Gastroesophageal sphincter (tissue), 4 donors: ENCODE results near the gene ABHD5. TPM values are rescaled to one million over a fixed set of nuclear protein-coding genes. Genes with fewer than 3 reads are reported as not detected.

Source experiments
- ATAC-seq: fragments of 150-250 bp; one replicate; pipeline ENCODE4 v1.9.1; 2016; ENCODE audit warnings: mild to moderate bottlenecking, moderate library complexity
- H3K27ac ChIP-seq, 4 donors: fragments of 200-600 bp; sonication (generic) in 3 of 4; 1 replicate in 3 of 4; 2 replicates in 1 of 4; pipeline ENCODE4 v1.5.1; 2016 to 2019
- H3K27me3 ChIP-seq: fragments of 200-600 bp; sonication (generic); one replicate; pipeline ENCODE4 v1.5.1; 2019
- H3K36me3 ChIP-seq, 2 donors: fragments of 200-600 bp; sonication (generic); one replicate each; pipeline ENCODE4 v1.5.1; 2019; ENCODE audit warnings: control low read depth in 1 of 2
- H3K4me1 ChIP-seq, 3 donors: fragments of 200-600 bp; sonication (generic); 1 replicate in 2 of 3; 2 replicates in 1 of 3; pipeline ENCODE4 v1.5.1; 2016 to 2019; ENCODE audit warnings: control low read depth in 2 of 3
- H3K4me3 ChIP-seq, 2 donors: fragments of 200-600 bp; sonication (generic); one replicate each; pipeline ENCODE4 v1.5.1; 2019; ENCODE audit warnings: mild to moderate bottlenecking in 1 of 2, moderate library complexity in 1 of 2
- H3K9me3 ChIP-seq, 3 donors: fragments of 200-600 bp; sonication (generic); one replicate each; pipeline ENCODE4 v1.5.1; 2017 to 2019; ENCODE audit warnings: control low read depth in 2 of 3
- EP300 ChIP-seq: sonication (generic); formaldehyde crosslinking; IDR thresholded peaks from one replicate; pipeline ENCODE4 v1.6.1; 2017; ENCODE audit warnings: antibody characterized with exemption, mild to moderate bottlenecking
- POLR2A ChIP-seq, 2 donors: fragments of 450-650 bp; IDR thresholded peaks; one replicate each; pipeline ENCODE4 v1.6.1; 2017; ENCODE audit warnings: antibody characterized with exemption in 2 of 2, mild to moderate bottlenecking in 2 of 2, moderate library complexity in 1 of 2
- POLR2AphosphoS5 ChIP-seq: sonication (generic); formaldehyde crosslinking; IDR thresholded peaks from one replicate; pipeline ENCODE4 v1.6.1; 2017; ENCODE audit warnings: antibody characterized with exemption
- WGBS, 2 donors: methylation state at CpG; one replicate each; pipeline ENCODE4 v1.1.5; 2018; ENCODE audit warnings: low coverage in 1 of 2; 5-methylcytosine and 5-hydroxymethylcytosine counted together
- total RNA-seq, 4 donors: library from RNA; depleted of rRNA; stranded (reverse); fragments of >200 nt; gene quantifications; one replicate each; pipeline ENCODE4 v1.1.0, GENCODE V29; 2016
- TF ChIP-seq, protein P1 (sequence below), 4 experiments: fragments of 200-600 bp in 2 of 4; fragments of 450-650 bp in 2 of 4; sonication (generic) in 1 of 4; IDR thresholded peaks; one replicate each; pipeline ENCODE4 v1.5.1; 2017 to 2019; ENCODE audit warnings: antibody characterized with exemption in 4 of 4, mild to moderate bottlenecking in 2 of 4, moderate library complexity in 2 of 4

ABHD5 gene
- total RNA-seq, 4 donors from 2014 or later: 26.1 to 53.2 (median 34.8) TPM

DNA sequence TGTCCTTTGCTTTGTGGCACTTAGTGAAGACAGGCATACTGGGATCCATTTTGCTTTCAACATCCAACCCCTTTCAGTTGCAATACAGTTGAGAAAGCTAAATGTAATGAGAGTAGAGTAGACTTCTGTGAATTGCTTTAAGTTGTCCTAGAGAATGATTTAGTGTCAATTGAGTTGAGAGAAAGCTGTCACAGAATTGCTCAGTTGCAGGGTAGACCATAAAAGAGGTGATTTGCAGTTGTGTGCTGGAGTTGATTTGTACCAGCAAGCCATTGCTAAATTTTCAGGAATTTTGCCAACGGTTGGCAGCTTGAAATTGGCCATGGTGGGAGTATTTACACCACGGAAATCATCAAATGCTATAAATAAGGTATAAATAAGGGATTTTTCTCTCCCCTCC lies 2.2 kb downstream of the ABHD5 start:
- Histone ChIP-seq H3K4me1 (peaks cover 5 to 60% (median 7%) of the 10 kb centered on the region in 3 donors), H3K27me3 (no peaks in the 10 kb centered on the region), H3K36me3 (no peaks in the 10 kb centered on the region), H3K4me3 (no peak overlapping the region), H3K27ac (no peak overlapping the region), H3K9me3 (no peaks in the 10 kb centered on the region)
- no peak for TF ChIP-seq EP300
- no peak for TF ChIP-seq POLR2AphosphoS5
- TF ChIP-seq, protein P1, sequence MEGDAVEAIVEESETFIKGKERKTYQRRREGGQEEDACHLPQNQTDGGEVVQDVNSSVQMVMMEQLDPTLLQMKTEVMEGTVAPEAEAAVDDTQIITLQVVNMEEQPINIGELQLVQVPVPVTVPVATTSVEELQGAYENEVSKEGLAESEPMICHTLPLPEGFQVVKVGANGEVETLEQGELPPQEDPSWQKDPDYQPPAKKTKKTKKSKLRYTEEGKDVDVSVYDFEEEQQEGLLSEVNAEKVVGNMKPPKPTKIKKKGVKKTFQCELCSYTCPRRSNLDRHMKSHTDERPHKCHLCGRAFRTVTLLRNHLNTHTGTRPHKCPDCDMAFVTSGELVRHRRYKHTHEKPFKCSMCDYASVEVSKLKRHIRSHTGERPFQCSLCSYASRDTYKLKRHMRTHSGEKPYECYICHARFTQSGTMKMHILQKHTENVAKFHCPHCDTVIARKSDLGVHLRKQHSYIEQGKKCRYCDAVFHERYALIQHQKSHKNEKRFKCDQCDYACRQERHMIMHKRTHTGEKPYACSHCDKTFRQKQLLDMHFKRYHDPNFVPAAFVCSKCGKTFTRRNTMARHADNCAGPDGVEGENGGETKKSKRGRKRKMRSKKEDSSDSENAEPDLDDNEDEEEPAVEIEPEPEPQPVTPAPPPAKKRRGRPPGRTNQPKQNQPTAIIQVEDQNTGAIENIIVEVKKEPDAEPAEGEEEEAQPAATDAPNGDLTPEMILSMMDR (IDR thresholded peaks at IDR 0.05): no peak
- TF ChIP-seq POLR2A (IDR thresholded peaks at IDR 0.05): no peak
- 35 to 36% methylated on average over 2 of the region's 2 CpGs for WGBS, 2 donors
- no peak for ATAC-seq

DNA sequence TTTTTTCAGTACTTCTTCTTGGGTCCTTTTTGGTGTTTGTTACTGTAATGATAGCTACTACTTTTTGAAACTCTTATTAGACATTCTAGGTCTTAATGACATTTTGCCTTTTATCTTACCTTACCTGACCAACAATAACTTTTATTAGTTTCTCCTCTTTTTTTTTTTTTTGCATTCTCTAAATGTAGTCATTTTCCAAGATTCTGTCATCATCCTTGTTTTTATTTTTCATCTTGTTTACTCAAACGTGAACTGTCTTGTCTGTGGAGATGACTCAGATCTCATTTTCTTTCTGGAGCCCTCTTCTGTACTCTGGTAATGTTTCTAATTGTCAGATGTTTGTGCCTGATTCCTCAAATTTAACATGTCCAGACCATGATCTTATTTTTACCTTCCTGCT lies 2.9 kb downstream of the ABHD5 start:
- TF ChIP-seq, protein P1 (IDR thresholded peaks at IDR 0.05): no peak
- no peak for TF ChIP-seq EP300
- no peak for TF ChIP-seq POLR2AphosphoS5
- TF ChIP-seq POLR2A (IDR thresholded peaks at IDR 0.05): no peak
- 33 to 64% methylated on average over 1 of the region's 1 CpG for WGBS, 2 donors
- Histone ChIP-seq H3K4me3 (no peak overlapping the region), H3K27ac (no peak overlapping the region), H3K4me1 (peaks cover 5 to 60% (median 7%) of the 10 kb centered on the region in 3 donors), H3K27me3 (no peaks in the 10 kb centered on the region), H3K36me3 (no peaks in the 10 kb centered on the region), H3K9me3 (no peaks in the 10 kb centered on the region)
- no peak for ATAC-seq

DNA sequence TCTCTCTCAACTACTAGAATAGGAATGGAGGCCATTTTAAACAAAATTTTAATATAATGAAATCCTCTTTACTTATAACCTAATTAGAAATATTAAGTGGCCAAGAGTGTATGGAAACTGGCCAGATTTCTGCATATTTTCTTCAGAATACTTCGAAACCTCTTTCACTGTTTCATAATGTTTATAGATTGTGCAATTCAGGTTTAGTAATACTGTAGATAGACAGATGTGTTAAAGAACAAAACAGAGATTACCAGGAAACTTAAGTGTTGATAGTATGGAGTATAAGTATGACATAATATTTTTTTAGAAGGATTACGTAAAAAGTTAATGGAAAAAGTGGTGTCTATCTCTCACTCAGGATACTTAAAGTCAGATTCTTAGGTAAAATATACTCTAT lies 4.7 kb downstream of the ABHD5 start:
- H3K36me3 ChIP-seq: peaks cover 0 to 11% of the 10 kb centered on the region in 2 donors
- H3K27me3 ChIP-seq: no peaks in the 10 kb centered on the region
- H3K9me3 ChIP-seq: no peaks in the 10 kb centered on the region
- peak overlapping the region in 3 of 4 donors; percentile 18 to 42 (median 27) for H3K27ac ChIP-seq
- peak; percentile 26 for ATAC-seq
- H3K4me3 ChIP-seq: no peak overlapping the region
- peaks cover under 1 to 51% (median 7%) of the 10 kb centered on the region in 3 donors for H3K4me1 ChIP-seq
- TF ChIP-seq POLR2AphosphoS5: peak; percentile 80
- TF ChIP-seq, protein P1 (IDR thresholded peaks at IDR 0.05): no peak
- WGBS, 2 donors: 25 to 47% methylated on average over 2 of the region's 2 CpGs

DNA sequence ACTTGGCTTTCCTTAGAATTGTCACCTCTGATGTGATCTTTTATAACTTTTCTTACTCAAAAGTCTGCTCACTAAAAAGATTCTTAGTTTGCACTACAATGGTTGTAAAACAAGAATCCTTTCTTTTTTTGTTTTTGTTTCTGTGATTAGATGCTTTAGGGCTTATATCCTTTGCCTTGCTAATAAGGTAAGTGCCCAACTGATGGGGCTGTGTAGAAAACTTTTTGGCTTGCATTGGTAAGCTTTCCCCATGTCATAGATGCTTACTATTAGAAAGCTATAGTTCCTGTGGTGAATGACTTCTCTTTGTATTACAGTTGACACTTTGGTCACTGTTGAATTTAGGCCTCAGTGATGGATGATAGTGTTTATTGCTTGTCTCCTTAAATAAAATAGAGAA lies 5.1 kb downstream of the ABHD5 start:
- peaks cover 0 to 50% (median 7%) of the 10 kb centered on the region in 3 donors for H3K4me1 ChIP-seq
- H3K4me3 ChIP-seq: no peak overlapping the region
- H3K36me3 ChIP-seq: peaks cover 0 to 15% of the 10 kb centered on the region in 2 donors
- peak overlapping the region in 3 of 4 donors; percentile 18 to 42 (median 27) for H3K27ac ChIP-seq
- ATAC-seq: no peak
- TF ChIP-seq, protein P1 (IDR thresholded peaks at IDR 0.05): no peak
- TF ChIP-seq POLR2A (IDR thresholded peaks at IDR 0.05) (no peak), EP300 (no peak), POLR2AphosphoS5 (no peak)
- no peaks in the 10 kb centered on the region for H3K27me3 ChIP-seq
- no peaks in the 10 kb centered on the region for H3K9me3 ChIP-seq

DNA sequence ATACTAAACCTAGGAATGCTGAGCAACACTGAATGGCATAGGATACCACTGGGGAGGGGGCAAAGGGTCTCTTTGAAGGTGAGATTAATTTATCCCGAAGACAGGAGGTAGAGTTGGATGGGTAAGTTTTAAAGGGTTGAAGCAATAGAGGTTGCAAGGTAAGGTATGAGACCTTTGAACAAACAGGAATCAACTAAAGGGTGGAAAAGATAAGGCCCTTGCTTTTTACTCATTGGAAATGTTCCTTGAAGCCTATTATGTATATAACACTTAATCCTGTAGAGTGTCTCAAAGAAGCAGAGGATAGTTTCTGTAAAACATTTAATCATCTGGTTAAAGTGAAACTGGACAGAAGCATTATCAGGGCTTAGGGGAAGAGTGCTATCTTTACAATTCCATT lies 5.7 kb downstream of the ABHD5 start:
- WGBS, 2 donors: 36 to 100% methylated on average over 1 of the region's 1 CpG
- H3K4me3 ChIP-seq: no peak overlapping the region
- peak overlapping the region in 1 of 4 donors; percentile 42 for H3K27ac ChIP-seq
- no peak for ATAC-seq
- H3K36me3 ChIP-seq: peaks cover 0 to 21% of the 10 kb centered on the region in 2 donors
- H3K27me3 ChIP-seq: no peaks in the 10 kb centered on the region
- peaks cover 0 to 50% (median 7%) of the 10 kb centered on the region in 3 donors for H3K4me1 ChIP-seq
- no peaks in the 10 kb centered on the region for H3K9me3 ChIP-seq
- TF ChIP-seq POLR2A (IDR thresholded peaks at IDR 0.05) (no peak), POLR2AphosphoS5 (no peak), EP300 (no peak)
- TF ChIP-seq, protein P1 (IDR thresholded peaks at IDR 0.05): no peak
